ENCODE results near the gene IRF7. TPM values are rescaled to one million over a fixed set of nuclear protein-coding genes. Genes with fewer than 3 reads are reported as not detected.
A peak's percentile ranks its signal among the peaks of the same experiment; 100 is the strongest.
"Not testable (repeated sequence)": the region's sequence is repeated elsewhere in the genome, so short reads cannot be mapped to it uniquely, and the experiment has no call there.

The IRF7 gene
- polyA plus RNA-seq, 1 experiment, result 2.4 TPM

GRCh38 chr11:576811-577610 lies 38.7 kb downstream of the IRF7 start:
- no peak for DNase-seq (ENCODE audit: low read depth, low spot score)
- CTCF ChIA-PET, result interaction anchor here (0.8 kb wide), 1 partner anchor 147 kb away, joined by 4 read pairs; no protein-coding TSS in a partner anchor
- Histone ChIP-seq H3K4me3 (ENCODE audit: low read depth, low read length) (peak overlapping the region; percentile 91), H3K9me3 (ENCODE audit: control insufficient read depth, insufficient read depth, low read length) (no peaks in the 10 kb centered on the region; the same call in 1 of the 2 replicates), H3K27ac (ENCODE audit: low read depth, low read length) (no peak overlapping the region), H3K27me3 (ENCODE audit: control insufficient read depth, insufficient read depth, low read length) (peaks cover 8% of the 10 kb centered on the region)
- TF ChIP-seq CTCF (IDR thresholded peaks at IDR 0.05; ENCODE audit: low read depth, low read length), result no peak
- POLR2A ChIA-PET, result interaction anchor here (1.1 to 1.6 kb wide), 2 partner anchors 8 to 10 kb away, joined by 3 read pairs; no protein-coding TSS in a partner anchor

DNA sequence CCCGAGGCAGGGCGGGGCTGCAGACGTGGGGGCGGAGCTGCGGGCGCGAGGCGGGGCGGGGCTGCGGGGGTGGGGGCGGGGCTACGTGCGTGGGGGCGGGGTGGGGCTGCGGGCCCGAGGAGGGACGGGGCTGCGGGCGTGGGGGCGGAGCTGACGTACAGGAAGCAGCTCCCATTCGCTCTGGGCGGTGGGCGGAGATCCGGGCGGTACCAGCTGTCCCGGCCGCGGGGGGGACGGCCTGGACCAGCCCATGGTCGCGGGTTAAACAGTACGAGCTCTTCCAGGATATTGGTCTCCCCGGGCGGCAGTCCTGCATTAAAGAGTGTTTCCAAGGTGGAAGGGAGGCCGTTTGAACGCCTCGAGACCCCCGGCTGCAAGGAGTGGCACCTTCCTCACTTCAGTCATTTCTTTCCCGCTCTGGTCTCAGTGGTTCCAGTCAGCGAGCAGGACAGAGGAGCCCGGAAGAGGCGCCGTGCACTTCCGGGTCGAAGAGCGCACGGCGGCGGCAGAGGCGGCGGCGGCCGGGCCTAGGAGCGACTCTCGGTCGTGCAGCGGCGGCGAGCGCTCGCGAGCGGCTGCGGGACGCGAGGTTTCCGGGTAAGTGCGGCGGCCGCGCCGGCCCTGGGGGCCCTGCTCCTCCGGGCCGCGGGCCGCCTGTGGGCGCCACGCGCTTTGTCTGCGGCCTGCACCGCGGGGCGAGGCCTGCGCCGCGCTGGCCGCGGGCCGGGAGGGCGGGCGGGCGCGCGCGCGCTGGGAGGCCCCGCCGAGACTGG lies 39.6 kb downstream of the IRF7 start, which contains the start of gene PHRF1:
TSS of gene PHRF1 (plus strand) at position 475 of the 773 bp plus-strand sequence. CDS start 5,043 bp downstream, outside the sequence.
- peak; percentile 87 for DNase-seq (ENCODE audit: low read depth, low spot score)
- Histone ChIP-seq H3K27me3 (ENCODE audit: control insufficient read depth, insufficient read depth, low read length) (peaks cover 8% of the 10 kb centered on the region), H3K9me3 (ENCODE audit: control insufficient read depth, insufficient read depth, low read length) (no peaks in the 10 kb centered on the region; the same call in 1 of the 2 replicates), H3K4me3 (ENCODE audit: low read depth, low read length) (peak within 1 kb of the TSS; percentile 91), H3K27ac (ENCODE audit: low read depth, low read length) (peak within 1 kb of the TSS; percentile 94)
- ChIA-PET CTCF (interaction anchor here (0.8 kb wide), 1 partner anchor 147 kb away, joined by 4 read pairs; no protein-coding TSS in a partner anchor), POLR2A (interaction anchor here (0.6 to 1.4 kb wide), 9 partner anchors 9 to 219 kb away, joined by 3 to 13 read pairs (median 3); partner anchors contain the start of genes HRAS, RNH1 and TMEM80)
- no peak for TF ChIP-seq CTCF (IDR thresholded peaks at IDR 0.05; ENCODE audit: low read depth, low read length)

- CTCF ChIA-PET, result no interaction called here
- peak overlapping the region; percentile 66 for H3K4me3 ChIP-seq (ENCODE audit: low read depth, low read length)
- no peaks in the 10 kb centered on the region; the same call in 1 of the 2 replicates for H3K9me3 ChIP-seq (ENCODE audit: control insufficient read depth, insufficient read depth, low read length)
- H3K27ac ChIP-seq (ENCODE audit: low read depth, low read length), result no peak overlapping the region
- no peak for TF ChIP-seq CTCF (IDR thresholded peaks at IDR 0.05; ENCODE audit: low read depth, low read length)
- H3K27me3 ChIP-seq (ENCODE audit: control insufficient read depth, insufficient read depth, low read length), result peaks cover 8% of the 10 kb centered on the region
- POLR2A ChIA-PET, result interaction anchor here (0.6 to 1.4 kb wide), 9 partner anchors 8 to 220 kb away, joined by 3 to 13 read pairs (median 3); partner anchors contain the start of genes HRAS, RNH1 and TMEM80
- no peak for DNase-seq (ENCODE audit: low read depth, low spot score)
Measured at GRCh38 chr11:575313-575995, 40.3 kb downstream of the IRF7 start.

DNA sequence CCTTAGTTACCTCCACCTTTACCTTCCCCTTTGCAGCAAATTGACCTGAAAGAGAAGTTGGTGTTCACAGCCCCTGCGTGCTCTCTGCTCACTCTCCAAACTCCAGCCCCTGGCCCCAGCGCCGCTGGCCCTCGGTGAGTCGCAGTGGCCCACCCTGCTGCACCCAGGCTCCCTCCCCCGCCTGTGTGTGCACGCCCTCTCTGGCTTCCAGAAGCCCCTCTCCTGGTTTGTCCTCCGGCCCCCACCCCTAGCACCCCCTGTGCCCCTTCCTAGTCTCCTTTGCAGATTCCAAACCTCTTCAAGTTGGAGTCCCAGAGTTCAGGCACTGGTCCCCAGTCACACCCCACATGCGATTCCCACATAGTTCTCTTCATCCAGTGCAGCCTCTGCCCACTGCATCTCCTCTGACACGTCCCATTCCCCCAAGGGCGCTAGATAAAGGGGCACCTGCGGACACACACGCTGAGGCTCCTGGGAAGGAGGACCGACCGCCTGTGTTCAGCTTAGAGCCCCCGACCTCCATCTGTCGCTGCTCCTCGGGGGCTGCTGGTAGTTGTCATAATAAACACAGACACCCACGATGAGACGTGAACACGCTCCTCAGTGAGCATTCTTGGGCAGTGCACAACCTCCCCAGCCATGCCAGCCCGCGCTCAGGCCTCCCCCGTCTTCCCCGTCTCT lies 41.0 kb downstream of the IRF7 start:
- ChIA-PET CTCF (no interaction called here), POLR2A (interaction anchor here (1.0 to 1.4 kb wide), 2 partner anchors 38 to 121 kb away, joined by 3 to 4 read pairs; partner anchors contain the start of gene TMEM80)

GRCh38 chr11:574031-574570 lies 41.6 kb downstream of the IRF7 start:
- DNase-seq (ENCODE audit: low read depth, low spot score); H3K27ac ChIP-seq (ENCODE audit: low read depth, low read length); H3K9me3 ChIP-seq (ENCODE audit: control insufficient read depth, insufficient read depth, low read length); POLR2A ChIA-PET; H3K4me3 ChIP-seq (ENCODE audit: low read depth, low read length); H3K27me3 ChIP-seq (ENCODE audit: control insufficient read depth, insufficient read depth, low read length): not testable (repeated sequence)
- CTCF ChIA-PET, result interaction anchor here (0.6 kb wide), 1 partner anchor 30 kb away, joined by 4 read pairs; no protein-coding TSS in a partner anchor

More for the DNA sequence above, 41.0 kb downstream of the IRF7 start:
- no peak for DNase-seq (ENCODE audit: low read depth, low spot score)
- no peaks in the 10 kb centered on the region; the same call in 1 of the 2 replicates for H3K9me3 ChIP-seq (ENCODE audit: control insufficient read depth, insufficient read depth, low read length)
- peak overlapping the region; percentile 66 for H3K4me3 ChIP-seq (ENCODE audit: low read depth, low read length)
- H3K27me3 ChIP-seq (ENCODE audit: control insufficient read depth, insufficient read depth, low read length), result peaks cover 8% of the 10 kb centered on the region
- no peak overlapping the region for H3K27ac ChIP-seq (ENCODE audit: low read depth, low read length)
- TF ChIP-seq CTCF (IDR thresholded peaks at IDR 0.05; ENCODE audit: low read depth, low read length), result no peak

All from AG04450 (cell line).